H7 (cell line): ENCODE results near the gene FARSA. TPM values are rescaled to one million over a fixed set of nuclear protein-coding genes. Genes with fewer than 3 reads are reported as not detected.

Experiments
- DNase-seq: peaks from one replicate; pipeline ENCODE4 v3.0.0; 2012
- H3K27me3 ChIP-seq: 2 replicates; pipeline ENCODE4 v1.6.0; 2011; ENCODE audit warnings: mild to moderate bottlenecking, low read length; ENCODE audit not compliant: control insufficient read depth, insufficient read depth
- H3K36me3 ChIP-seq: replicated peaks from 2 replicates; pipeline ENCODE4 v1.5.1; 2011; ENCODE audit warnings: low read length; ENCODE audit not compliant: control insufficient read depth, insufficient read depth
- H3K4me3 ChIP-seq: 2 replicates; pipeline ENCODE4 v1.5.1; 2011; ENCODE audit warnings: low read depth, mild to moderate bottlenecking, control low read depth, low read length, moderate library complexity; ENCODE audit not compliant: insufficient read depth
- total RNA-seq: library from RNA; depleted of rRNA; stranded (reverse); fragments of >200 nt; shearing (Covaris generic); gene quantifications from 2 replicates; pipeline ENCODE4 v1.2.3, GENCODE V29; 2014; rRNA removed

The FARSA gene
- total RNA-seq, 1 experiment from 2014 or later: 117 TPM

GRCh38 chr19:12882589-12882988, 50.9 kb downstream of the FARSA start:
- Histone ChIP-seq H3K36me3 (peaks cover 3% of the 10 kb centered on the region), H3K27me3 (peaks cover 52% of the 10 kb centered on the region), H3K4me3 (no peak overlapping the region)
- no peak for DNase-seq

GRCh38 chr19:12881172-12881808, 52.2 kb downstream of the FARSA start, which contains the start of gene DNASE2:
Gene DNASE2 (minus strand): TSS chr19:12881449. CDS start chr19:12881375, 74 bp downstream.
- peak within 1 kb of the TSS; percentile 80 for H3K4me3 ChIP-seq
- peaks cover 41% of the 10 kb centered on the region for H3K27me3 ChIP-seq
- peaks cover 3% of the 10 kb centered on the region for H3K36me3 ChIP-seq
- peak; percentile 98 for DNase-seq

DNA sequence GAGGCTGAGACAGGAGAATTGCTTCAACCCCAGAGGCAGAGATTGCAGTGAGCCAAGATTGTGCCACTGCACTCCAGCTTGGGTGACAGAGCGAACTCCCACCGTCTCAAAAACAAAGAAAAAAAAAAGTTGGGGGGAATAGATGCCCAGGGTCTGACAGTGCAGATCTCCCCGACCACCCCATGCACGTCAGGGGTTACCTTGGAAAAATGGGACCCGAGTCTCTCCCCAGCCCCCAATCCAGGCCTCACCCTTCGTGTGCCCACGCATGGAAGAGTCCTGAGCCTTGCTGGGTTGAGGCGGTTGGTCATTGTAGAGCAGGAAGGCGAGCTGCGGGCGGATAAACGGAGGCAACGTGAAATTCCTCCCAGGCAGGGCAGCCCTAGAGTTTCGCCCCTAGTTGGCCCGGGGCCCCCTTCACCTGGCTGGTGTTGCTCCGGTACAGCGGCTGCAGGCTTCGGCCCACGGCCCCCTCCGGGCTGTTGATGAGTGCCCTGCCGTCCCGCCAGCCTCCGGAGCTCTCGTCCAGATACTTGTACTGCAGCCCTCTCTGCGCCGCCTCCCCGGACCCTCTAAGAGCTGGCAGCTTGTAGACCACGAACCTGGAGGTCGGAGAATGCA, 52.9 kb downstream of the FARSA start:
- Histone ChIP-seq H3K27me3 (peaks cover 38% of the 10 kb centered on the region), H3K36me3 (peaks cover 3% of the 10 kb centered on the region), H3K4me3 (peak overlapping the region; percentile 80)
- DNase-seq: peak; percentile 85

- H3K36me3 ChIP-seq: peaks cover 3% of the 10 kb centered on the region
- H3K4me3 ChIP-seq: no peak overlapping the region
- no peak for DNase-seq
Observed at GRCh38 chr19:12875086-12875485, 58.4 kb downstream of the FARSA start.

DNA sequence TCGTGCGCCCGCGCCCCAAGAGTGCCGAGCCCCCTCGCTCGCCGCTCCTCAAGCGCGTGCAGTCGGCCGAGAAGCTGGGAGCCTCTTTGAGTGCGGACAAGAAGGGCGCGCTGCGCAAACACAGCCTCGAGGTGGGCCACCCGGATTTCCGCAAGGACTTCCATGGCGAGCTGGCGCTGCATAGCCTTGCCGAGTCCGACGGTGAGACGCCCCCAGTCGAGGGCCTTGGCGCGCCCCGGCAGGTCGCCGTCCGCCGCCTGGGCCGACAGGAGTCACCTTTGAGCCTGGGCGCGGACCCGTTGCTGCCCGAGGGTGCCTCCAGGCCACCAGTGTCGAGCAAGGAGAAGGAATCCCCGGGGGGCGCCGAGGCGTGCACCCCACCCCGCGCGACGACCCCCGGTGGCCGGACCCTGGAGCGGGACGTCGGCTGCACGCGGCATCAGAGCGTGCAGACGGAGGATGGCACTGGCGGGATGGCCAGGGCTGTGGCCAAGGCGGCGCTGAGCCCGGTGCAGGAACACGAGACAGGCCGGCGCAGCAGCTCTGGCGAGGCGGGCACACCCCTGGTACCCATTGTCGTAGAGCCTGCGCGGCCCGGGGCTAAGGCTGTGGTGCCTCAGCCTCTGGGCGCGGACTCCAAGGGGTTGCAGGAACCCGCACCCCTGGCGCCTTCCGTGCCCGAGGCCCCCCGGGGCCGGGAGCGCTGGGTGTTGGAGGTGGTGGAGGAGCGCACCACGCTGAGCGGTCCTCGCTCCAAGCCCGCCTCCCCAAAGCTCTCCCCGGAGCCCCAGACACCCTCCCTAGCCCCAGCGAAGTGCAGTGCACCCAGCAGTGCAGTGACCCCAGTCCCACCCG, 59.4 kb downstream of the FARSA start:
- peak; percentile 45 for DNase-seq
- H3K36me3 ChIP-seq: peaks cover 3% of the 10 kb centered on the region
- peak overlapping the region; percentile 28; the same call in 1 of the 2 replicates for H3K4me3 ChIP-seq
- H3K27me3 ChIP-seq: peaks cover 26% of the 10 kb centered on the region; the same call in 1 of the 2 replicates

More at GRCh38 chr19:12875086-12875485, 58.4 kb downstream of the FARSA start:
- H3K27me3 ChIP-seq: peaks cover 30% of the 10 kb centered on the region; the same call in 1 of the 2 replicates

- peak; percentile 79 for DNase-seq
- H3K4me3 ChIP-seq: peak overlapping the region; percentile 28; the same call in 1 of the 2 replicates
- peaks cover 4% of the 10 kb centered on the region for H3K36me3 ChIP-seq
- peaks cover 25% of the 10 kb centered on the region; the same call in 1 of the 2 replicates for H3K27me3 ChIP-seq
Observed at GRCh38 chr19:12872941-12873890, 60.3 kb downstream of the FARSA start.

Other genes starting within 250 kb of the FARSA start
- gene GNG14, start 245.7 kb downstream of the FARSA start, total RNA-seq: not detected in 2 replicates
- 15.3 and 21.2 TPM in 2 replicates for gene FBXW9, start 237.1 kb downstream of the FARSA start, total RNA-seq
- gene TNPO2, start 209.8 kb downstream of the FARSA start, total RNA-seq: 34.1 and 48.9 TPM in 2 replicates
- gene TRIR, start 199.0 kb downstream of the FARSA start, total RNA-seq: 186 and 218 TPM in 2 replicates
- gene GET3, start 196.2 kb downstream of the FARSA start, total RNA-seq: 113 and 166 TPM in 2 replicates
- 0.37 and 1.5 TPM in 2 replicates for gene BEST2, start 181.9 kb downstream of the FARSA start, total RNA-seq
- 15.4 and 30.4 TPM in 2 replicates for gene HOOK2, start 158.2 kb downstream of the FARSA start, total RNA-seq
- gene JUNB, start 142.2 kb downstream of the FARSA start, total RNA-seq: 10.0 and 22.6 TPM in 2 replicates
- gene PRDX2, start 131.9 kb downstream of the FARSA start, total RNA-seq: 508 and 571 TPM in 2 replicates
- not detected in 2 replicates for gene THSD8, start 131.6 kb downstream of the FARSA start, total RNA-seq
- 85.4 and 104 TPM in 2 replicates for gene RNASEH2A, start 127.1 kb downstream of the FARSA start, total RNA-seq
- gene RTBDN, start 99.1 kb downstream of the FARSA start, total RNA-seq: 1.3 TPM in 2 replicates
- gene MAST1, start 95.2 kb downstream of the FARSA start, total RNA-seq: 5.5 and 7.0 TPM in 2 replicates
- gene DNASE2, start 52.3 kb downstream of the FARSA start, total RNA-seq: 15.3 and 16.8 TPM in 2 replicates
- 0.37 and 0.76 TPM in 2 replicates for gene KLF1, start 46.5 kb downstream of the FARSA start, total RNA-seq
- 42.3 and 59.4 TPM in 2 replicates for gene GCDH, start 42.6 kb downstream of the FARSA start, total RNA-seq
- 0.24 and 2.0 TPM in 2 replicates for gene SYCE2, start 14.4 kb downstream of the FARSA start, total RNA-seq
- 911 and 1,131 TPM in 2 replicates for gene CALR, start 4.9 kb upstream of the FARSA start, total RNA-seq
- 146 and 155 TPM in 2 replicates for gene RAD23A, start 12.2 kb upstream of the FARSA start, total RNA-seq
- 40.4 and 51.7 TPM in 2 replicates for gene GADD45GIP1, start 23.5 kb upstream of the FARSA start, total RNA-seq
- 0.15 TPM in 1 of 2 replicates, not detected in the other for gene DAND5, start 35.9 kb upstream of the FARSA start, total RNA-seq
- 0.03 and 0.07 TPM in 2 replicates for gene NFIX, start 61.8 kb upstream of the FARSA start, total RNA-seq
- gene LYL1, start 169.1 kb upstream of the FARSA start, total RNA-seq: 1.5 and 1.7 TPM in 2 replicates
- gene TRMT1, start 183.0 kb upstream of the FARSA start, total RNA-seq: 81.5 and 89.1 TPM in 2 replicates
- 254 and 292 TPM in 2 replicates for gene NACC1, start 184.6 kb upstream of the FARSA start, total RNA-seq
- gene STX10, start 216.7 kb upstream of the FARSA start, total RNA-seq: 60.1 and 60.7 TPM in 2 replicates
- 34.5 and 56.4 TPM in 2 replicates for gene IER2, start 216.7 kb upstream of the FARSA start, total RNA-seq